ENCODE results near the gene A2ML1. TPM values are rescaled to one million over a fixed set of nuclear protein-coding genes. Genes with fewer than 3 reads are reported as not detected.

The A2ML1 gene
- polyA plus RNA-seq, 3 donors, result not detected

- Mint-ChIP-seq H3K9me3 (no peaks in the 10 kb centered on the region), H3K4me1 (no peaks in the 10 kb centered on the region), H3K4me3 (no peak overlapping the region), H3K27ac (no peak overlapping the region), H3K36me3 (no peaks in the 10 kb centered on the region), H3K27me3 (ENCODE audit: low read depth in 3 of 3) (peaks cover 0 to 4% (median 0%) of the 10 kb centered on the region in 3 donors)
- Histone ChIP-seq H3K4me2 (replicated peaks; ENCODE audit: extremely low read depth, low read length, poor library complexity, severe bottlenecking) (no peak overlapping the region), H3K9ac (ENCODE audit: insufficient read depth, low read length, poor library complexity, severe bottlenecking) (no peak overlapping the region), H3K79me2 (ENCODE audit: insufficient read depth, low read length) (no peaks in the 10 kb centered on the region), H3K4me3 (replicated peaks in 1 of 3; ENCODE audit: low read depth in 2 of 3, low read length in 3 of 3) (no peak overlapping the region), H2AFZ (ENCODE audit: insufficient read depth, low read depth, low read length, poor library complexity, severe bottlenecking) (no peak overlapping the region), H3K4me1 (ENCODE audit: control insufficient read depth in 1 of 2, insufficient read depth in 2 of 2, low read length in 2 of 2) (no peaks in the 10 kb centered on the region), H3K36me3 (replicated peaks in 1 of 2; ENCODE audit: control insufficient read depth in 1 of 2, insufficient read depth in 2 of 2, low read length in 2 of 2) (no peaks in the 10 kb centered on the region), H4K20me1 (ENCODE audit: insufficient read depth, low read length) (no peaks in the 10 kb centered on the region), H3K27ac (ENCODE audit: low read depth in 1 of 2, low read length in 2 of 2) (no peak overlapping the region), H3K9me3 (replicated peaks in 1 of 2; ENCODE audit: control insufficient read depth in 1 of 2, insufficient read depth in 1 of 2, low read length in 2 of 2) (no peaks in the 10 kb centered on the region), H3K27me3 (ENCODE audit: control insufficient read depth in 2 of 2, insufficient read depth in 2 of 2, low read length in 2 of 2) (no peaks in the 10 kb centered on the region)
- peak; percentile 80 for TF ChIP-seq CTCF (IDR thresholded peaks at IDR 0.05)
- intact Hi-C loops (cut with micrococcal nuclease), result no loop called here
- 100% methylated on average over 2 of the region's 10 CpGs for WGBS (ENCODE audit: insufficient coverage)
- DNase-seq, result peak; percentile 37 to 50 (median 49)
These were observed 37.9 kb downstream of the A2ML1 start for GRCh38 chr12:8860165-8860961.

GRCh38 chr12:8866429-8866828 lies 44.0 kb downstream of the A2ML1 start:
- Mint-ChIP-seq H3K4me1 (no peaks in the 10 kb centered on the region), H3K4me3 (no peak overlapping the region), H3K27me3 (ENCODE audit: low read depth in 3 of 3) (peaks cover 0 to 4% (median 0%) of the 10 kb centered on the region in 3 donors), H3K36me3 (no peaks in the 10 kb centered on the region), H3K9me3 (no peaks in the 10 kb centered on the region), H3K27ac (no peak overlapping the region)
- H2AFZ ChIP-seq (ENCODE audit: insufficient read depth, low read depth, low read length, poor library complexity, severe bottlenecking), result no peak overlapping the region
- no peak overlapping the region for H3K9ac ChIP-seq (ENCODE audit: insufficient read depth, low read length, poor library complexity, severe bottlenecking)
- TF ChIP-seq CTCF (IDR thresholded peaks at IDR 0.05), result no peak
- no peak overlapping the region for H3K4me2 ChIP-seq (replicated peaks; ENCODE audit: extremely low read depth, low read length, poor library complexity, severe bottlenecking)
- H3K27me3 ChIP-seq (ENCODE audit: control insufficient read depth in 2 of 2, insufficient read depth in 2 of 2, low read length in 2 of 2), result no peaks in the 10 kb centered on the region
- intact Hi-C loops (cut with micrococcal nuclease), result no loop called here
- no peak for DNase-seq
- H3K36me3 ChIP-seq (replicated peaks in 1 of 2; ENCODE audit: control insufficient read depth in 1 of 2, insufficient read depth in 2 of 2, low read length in 2 of 2), result no peaks in the 10 kb centered on the region
- no peak overlapping the region for H3K4me3 ChIP-seq (replicated peaks in 1 of 3; ENCODE audit: low read depth in 2 of 3, low read length in 3 of 3)
- H3K79me2 ChIP-seq (ENCODE audit: insufficient read depth, low read length), result no peaks in the 10 kb centered on the region
- H3K9me3 ChIP-seq (replicated peaks in 1 of 2; ENCODE audit: control insufficient read depth in 1 of 2, insufficient read depth in 1 of 2, low read length in 2 of 2), result no peaks in the 10 kb centered on the region
- no CpG with 5 or more reads among the region's 2 CpGs for WGBS (ENCODE audit: insufficient coverage)
- H3K4me1 ChIP-seq (ENCODE audit: control insufficient read depth in 1 of 2, insufficient read depth in 2 of 2, low read length in 2 of 2), result no peaks in the 10 kb centered on the region
- H4K20me1 ChIP-seq (ENCODE audit: insufficient read depth, low read length), result no peaks in the 10 kb centered on the region
- no peak overlapping the region for H3K27ac ChIP-seq (ENCODE audit: low read depth in 1 of 2, low read length in 2 of 2)
